HL-60 (cell line): ENCODE results near the gene EHD4.

ENCODE experiments used
- DNase-seq, 2 experiments: peaks; one replicate each; pipeline ENCODE4 v3.0.0-alpha.2; 2010 to 2020; ENCODE audit warnings: low read depth in 1 of 2, low spot score in 1 of 2
- H3K27ac ChIP-seq: fragments of 250-450 bp; sonication (Bioruptor Pico); replicated peaks from 2 replicates; pipeline ENCODE4 v1.5.1; 2020; ENCODE audit warnings: mild to moderate bottlenecking, moderate library complexity
- H3K27me3 ChIP-seq: fragments of 250-450 bp; sonication (Bioruptor Pico); 2 replicates; pipeline ENCODE4 v1.5.1; 2021; ENCODE audit warnings: mild to moderate bottlenecking, moderate library complexity; ENCODE audit not compliant: insufficient read depth, poor library complexity, severe bottlenecking
- H3K4me3 ChIP-seq: replicated peaks from 2 replicates; pipeline ENCODE4 v1.5.1; 2011; ENCODE audit warnings: mild to moderate bottlenecking, control low read depth, low read length; ENCODE audit not compliant: insufficient read depth
- GABPA ChIP-seq: IDR thresholded peaks from 2 replicates; pipeline ENCODE4 v1.6.1; 2012; ENCODE audit warnings: low read depth
- POLR2AphosphoS5 ChIP-seq: IDR thresholded peaks from 2 replicates; pipeline ENCODE4 v1.6.1; 2012; ENCODE audit warnings: low read depth
- SPI1 ChIP-seq: IDR thresholded peaks from 2 replicates; pipeline ENCODE4 v1.6.1; 2012; ENCODE audit warnings: low read depth, mild to moderate bottlenecking, borderline replicate concordance
- TF ChIP-seq, protein P1 (sequence below): IDR thresholded peaks from one replicate; pipeline ENCODE4 v1.5.1; 2011; ENCODE audit warnings: low read length, control low read depth, inconsistent platforms; ENCODE audit not compliant: insufficient read depth
- TF ChIP-seq, protein P2 (sequence below): IDR thresholded peaks from 2 replicates; pipeline ENCODE4 v1.6.1; 2012; ENCODE audit warnings: low read depth; ENCODE audit not compliant: insufficient replicate concordance

Gene EHD4

DNA sequence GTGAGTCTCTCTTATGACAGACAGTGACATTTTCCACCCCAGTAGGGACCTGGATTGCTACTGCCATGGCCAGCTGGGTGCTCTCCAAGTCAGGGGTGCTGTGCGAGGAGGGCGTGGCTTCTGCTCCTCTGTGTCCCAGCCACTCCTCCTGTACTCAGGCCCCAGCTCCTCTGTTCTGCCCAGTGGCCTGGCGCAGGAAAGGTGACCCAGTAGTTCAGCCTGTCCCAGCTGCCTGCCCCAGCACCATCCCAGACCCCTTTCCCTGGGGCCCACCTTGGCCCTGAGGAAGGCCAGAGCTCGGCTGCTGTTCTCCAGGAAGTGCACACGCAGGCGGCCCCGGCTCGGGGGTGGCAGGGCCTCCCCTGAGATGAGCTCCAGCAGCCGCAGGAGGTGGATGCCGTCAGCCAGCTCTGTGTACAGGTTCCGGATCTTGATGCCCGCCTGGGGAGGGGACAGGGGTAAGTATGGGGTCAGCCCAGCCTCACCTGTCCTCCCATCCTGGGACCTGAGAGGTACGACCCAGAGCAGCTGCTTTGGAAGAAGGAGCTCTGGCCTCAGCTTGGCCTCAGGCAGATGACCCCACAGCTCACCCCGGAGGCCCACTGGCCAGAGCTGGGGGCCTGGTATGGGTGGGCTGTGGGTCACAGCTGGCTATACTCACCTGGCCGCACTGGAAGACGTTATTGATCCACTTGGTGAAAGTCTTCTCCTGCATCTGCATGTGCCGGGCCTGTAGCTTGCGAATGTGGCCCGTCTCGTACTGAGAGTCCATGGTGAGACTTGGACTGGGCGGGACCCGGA is 79.5 kb downstream of the EHD4 start:
- Histone ChIP-seq H3K27me3 (no peaks in the 10 kb centered on the region), H3K27ac (no peak overlapping the region), H3K4me3 (no peak overlapping the region)
- no peak for DNase-seq
- TF ChIP-seq, protein P1, sequence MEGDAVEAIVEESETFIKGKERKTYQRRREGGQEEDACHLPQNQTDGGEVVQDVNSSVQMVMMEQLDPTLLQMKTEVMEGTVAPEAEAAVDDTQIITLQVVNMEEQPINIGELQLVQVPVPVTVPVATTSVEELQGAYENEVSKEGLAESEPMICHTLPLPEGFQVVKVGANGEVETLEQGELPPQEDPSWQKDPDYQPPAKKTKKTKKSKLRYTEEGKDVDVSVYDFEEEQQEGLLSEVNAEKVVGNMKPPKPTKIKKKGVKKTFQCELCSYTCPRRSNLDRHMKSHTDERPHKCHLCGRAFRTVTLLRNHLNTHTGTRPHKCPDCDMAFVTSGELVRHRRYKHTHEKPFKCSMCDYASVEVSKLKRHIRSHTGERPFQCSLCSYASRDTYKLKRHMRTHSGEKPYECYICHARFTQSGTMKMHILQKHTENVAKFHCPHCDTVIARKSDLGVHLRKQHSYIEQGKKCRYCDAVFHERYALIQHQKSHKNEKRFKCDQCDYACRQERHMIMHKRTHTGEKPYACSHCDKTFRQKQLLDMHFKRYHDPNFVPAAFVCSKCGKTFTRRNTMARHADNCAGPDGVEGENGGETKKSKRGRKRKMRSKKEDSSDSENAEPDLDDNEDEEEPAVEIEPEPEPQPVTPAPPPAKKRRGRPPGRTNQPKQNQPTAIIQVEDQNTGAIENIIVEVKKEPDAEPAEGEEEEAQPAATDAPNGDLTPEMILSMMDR = no peak
- TF ChIP-seq, protein P2, sequence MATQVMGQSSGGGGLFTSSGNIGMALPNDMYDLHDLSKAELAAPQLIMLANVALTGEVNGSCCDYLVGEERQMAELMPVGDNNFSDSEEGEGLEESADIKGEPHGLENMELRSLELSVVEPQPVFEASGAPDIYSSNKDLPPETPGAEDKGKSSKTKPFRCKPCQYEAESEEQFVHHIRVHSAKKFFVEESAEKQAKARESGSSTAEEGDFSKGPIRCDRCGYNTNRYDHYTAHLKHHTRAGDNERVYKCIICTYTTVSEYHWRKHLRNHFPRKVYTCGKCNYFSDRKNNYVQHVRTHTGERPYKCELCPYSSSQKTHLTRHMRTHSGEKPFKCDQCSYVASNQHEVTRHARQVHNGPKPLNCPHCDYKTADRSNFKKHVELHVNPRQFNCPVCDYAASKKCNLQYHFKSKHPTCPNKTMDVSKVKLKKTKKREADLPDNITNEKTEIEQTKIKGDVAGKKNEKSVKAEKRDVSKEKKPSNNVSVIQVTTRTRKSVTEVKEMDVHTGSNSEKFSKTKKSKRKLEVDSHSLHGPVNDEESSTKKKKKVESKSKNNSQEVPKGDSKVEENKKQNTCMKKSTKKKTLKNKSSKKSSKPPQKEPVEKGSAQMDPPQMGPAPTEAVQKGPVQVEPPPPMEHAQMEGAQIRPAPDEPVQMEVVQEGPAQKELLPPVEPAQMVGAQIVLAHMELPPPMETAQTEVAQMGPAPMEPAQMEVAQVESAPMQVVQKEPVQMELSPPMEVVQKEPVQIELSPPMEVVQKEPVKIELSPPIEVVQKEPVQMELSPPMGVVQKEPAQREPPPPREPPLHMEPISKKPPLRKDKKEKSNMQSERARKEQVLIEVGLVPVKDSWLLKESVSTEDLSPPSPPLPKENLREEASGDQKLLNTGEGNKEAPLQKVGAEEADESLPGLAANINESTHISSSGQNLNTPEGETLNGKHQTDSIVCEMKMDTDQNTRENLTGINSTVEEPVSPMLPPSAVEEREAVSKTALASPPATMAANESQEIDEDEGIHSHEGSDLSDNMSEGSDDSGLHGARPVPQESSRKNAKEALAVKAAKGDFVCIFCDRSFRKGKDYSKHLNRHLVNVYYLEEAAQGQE = no peak
- no peak for TF ChIP-seq POLR2AphosphoS5
- no peak for TF ChIP-seq GABPA
- TF ChIP-seq SPI1 = no peak

DNA sequence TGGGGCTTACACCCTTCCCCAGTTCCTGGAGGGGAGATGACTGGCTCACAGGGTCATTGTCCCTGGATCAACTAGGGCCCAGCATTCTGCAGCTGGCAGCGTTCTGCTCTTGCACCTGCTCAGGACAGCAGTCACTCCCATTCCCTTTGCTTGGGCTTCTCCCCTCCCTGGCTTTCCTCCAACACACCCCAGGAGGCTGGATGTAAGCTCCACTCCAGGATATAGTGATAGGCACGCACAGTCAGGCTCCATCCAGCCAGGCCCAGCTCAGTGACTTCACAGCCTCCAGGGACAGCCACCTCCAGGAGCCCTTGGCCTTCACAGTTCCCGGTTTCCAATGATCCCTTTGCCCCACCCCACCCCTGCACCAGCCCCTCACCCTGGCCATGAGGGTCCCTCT is 80.4 kb downstream of the EHD4 start:
- Histone ChIP-seq H3K27me3 (no peaks in the 10 kb centered on the region), H3K4me3 (no peak overlapping the region), H3K27ac (no peak overlapping the region)
- TF ChIP-seq POLR2AphosphoS5 = no peak
- no peak for TF ChIP-seq SPI1
- TF ChIP-seq GABPA = no peak
- TF ChIP-seq, protein P1 = no peak
- TF ChIP-seq, protein P2 = no peak
- DNase-seq = no peak

DNA sequence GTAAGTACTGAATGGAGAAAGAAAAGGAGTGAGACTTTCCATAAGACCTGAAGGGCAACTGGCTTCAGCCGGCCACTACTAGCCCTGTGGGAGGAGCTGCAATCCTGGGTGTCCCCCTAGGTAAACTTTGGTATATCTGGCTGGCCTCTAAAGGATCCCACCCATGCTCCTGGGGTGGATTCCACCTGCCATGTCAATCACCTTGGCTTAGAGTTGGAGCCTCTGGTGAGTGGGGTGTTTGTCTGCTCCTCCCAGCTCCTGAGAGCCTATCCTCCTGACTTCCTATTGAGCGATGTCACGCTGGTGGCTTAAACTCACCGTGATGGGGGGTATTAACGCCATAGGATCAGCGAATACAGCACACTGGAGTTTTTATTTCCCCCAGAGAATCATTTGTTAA is 81.1 kb downstream of the EHD4 start:
- TF ChIP-seq SPI1 (no peak), POLR2AphosphoS5 (no peak), GABPA (no peak)
- TF ChIP-seq, protein P1 = no peak
- TF ChIP-seq, protein P2 = no peak
- H3K4me3 ChIP-seq = no peak overlapping the region
- no peak overlapping the region for H3K27ac ChIP-seq
- no peak for DNase-seq
- H3K27me3 ChIP-seq = no peaks in the 10 kb centered on the region
